Esophagus squamous epithelium (tissue), 4 donors: ENCODE data around the gene CCR4.

Experiments used
- POLR2A ChIP-seq, 4 donors: fragments of 450-650 bp; IDR thresholded peaks; one replicate each; pipeline ENCODE4 v1.6.1; 2017; ENCODE audit warnings: antibody characterized with exemption in 4 of 4, mild to moderate bottlenecking in 4 of 4, moderate library complexity in 3 of 4
- TF ChIP-seq, protein P1 (sequence below), 6 experiments: fragments of 450-650 bp in 4 of 6; fragments of 200-600 bp in 2 of 6; sonication (generic) in 2 of 6; IDR thresholded peaks; one replicate each; pipeline ENCODE4 v1.5.1; 2016 to 2019; ENCODE audit warnings: antibody characterized with exemption in 6 of 6, mild to moderate bottlenecking in 4 of 6, moderate library complexity in 4 of 6

- TF ChIP-seq, protein P1, sequence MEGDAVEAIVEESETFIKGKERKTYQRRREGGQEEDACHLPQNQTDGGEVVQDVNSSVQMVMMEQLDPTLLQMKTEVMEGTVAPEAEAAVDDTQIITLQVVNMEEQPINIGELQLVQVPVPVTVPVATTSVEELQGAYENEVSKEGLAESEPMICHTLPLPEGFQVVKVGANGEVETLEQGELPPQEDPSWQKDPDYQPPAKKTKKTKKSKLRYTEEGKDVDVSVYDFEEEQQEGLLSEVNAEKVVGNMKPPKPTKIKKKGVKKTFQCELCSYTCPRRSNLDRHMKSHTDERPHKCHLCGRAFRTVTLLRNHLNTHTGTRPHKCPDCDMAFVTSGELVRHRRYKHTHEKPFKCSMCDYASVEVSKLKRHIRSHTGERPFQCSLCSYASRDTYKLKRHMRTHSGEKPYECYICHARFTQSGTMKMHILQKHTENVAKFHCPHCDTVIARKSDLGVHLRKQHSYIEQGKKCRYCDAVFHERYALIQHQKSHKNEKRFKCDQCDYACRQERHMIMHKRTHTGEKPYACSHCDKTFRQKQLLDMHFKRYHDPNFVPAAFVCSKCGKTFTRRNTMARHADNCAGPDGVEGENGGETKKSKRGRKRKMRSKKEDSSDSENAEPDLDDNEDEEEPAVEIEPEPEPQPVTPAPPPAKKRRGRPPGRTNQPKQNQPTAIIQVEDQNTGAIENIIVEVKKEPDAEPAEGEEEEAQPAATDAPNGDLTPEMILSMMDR (IDR thresholded peaks at IDR 0.05), result no peak
- no peak for TF ChIP-seq POLR2A (IDR thresholded peaks at IDR 0.05)
These were observed 43.7 kb downstream of the CCR4 start for GRCh38 chr3:32995098-32995497.
